BJ (cell line): ENCODE results near the gene SBK1. TPM values are rescaled to one million over a fixed set of nuclear protein-coding genes. Genes with fewer than 3 reads are reported as not detected.
"Not testable (repeated sequence)": the region's sequence is repeated elsewhere in the genome, so short reads cannot be mapped to it uniquely, and the experiment has no call there.

Source experiments
- CTCF ChIA-PET: fragments of 350-600 bp; formaldehyde crosslinking; extraction: SDS; loops from one replicate; lab custom pipeline; 2021; ENCODE audit warnings: antibody characterized with exemption, inconsistent platforms; lab: Yijun Ruan, JAX
- POLR2A ChIA-PET: fragments of 300-600 bp; sonication (Branson Sonifier 250); formaldehyde crosslinking; extraction: SDS; loops from one replicate; lab custom pipeline; 2021; ENCODE audit warnings: antibody characterized with exemption; lab: Charles Lee
- DNase-seq: peaks from one replicate; pipeline ENCODE4 v3.0.0-alpha.2; 2011; ENCODE audit warnings: low read depth
- H3K27me3 ChIP-seq: 2 replicates; pipeline ENCODE4 v1.6.0; 2011; ENCODE audit warnings: low read length; ENCODE audit not compliant: control insufficient read depth, insufficient read depth
- H3K36me3 ChIP-seq: 2 replicates; pipeline ENCODE4 v1.5.1; 2011; ENCODE audit warnings: low read length; ENCODE audit not compliant: control insufficient read depth, insufficient read depth
- H3K4me3 ChIP-seq: 2 replicates; pipeline ENCODE4 v1.5.1; 2011; ENCODE audit warnings: low read depth, mild to moderate bottlenecking, control low read depth, low read length
- CTCF ChIP-seq: IDR thresholded peaks from 2 replicates; pipeline ENCODE4 v1.5.1; 2011; ENCODE audit warnings: low read depth, mild to moderate bottlenecking, control low read depth, inconsistent platforms, low read length, moderate library complexity; ENCODE audit not compliant: insufficient read depth
- polyA plus RNA-seq: library from polyadenylated mRNA; depleted of rRNA; stranded (reverse); fragments of >200 nt; gene quantifications from 2 replicates; pipeline ENCODE4 v1.2.3, GENCODE V29; 2011

SBK1 gene
- polyA plus RNA-seq, 1 experiment = 0.01 TPM

DNA sequence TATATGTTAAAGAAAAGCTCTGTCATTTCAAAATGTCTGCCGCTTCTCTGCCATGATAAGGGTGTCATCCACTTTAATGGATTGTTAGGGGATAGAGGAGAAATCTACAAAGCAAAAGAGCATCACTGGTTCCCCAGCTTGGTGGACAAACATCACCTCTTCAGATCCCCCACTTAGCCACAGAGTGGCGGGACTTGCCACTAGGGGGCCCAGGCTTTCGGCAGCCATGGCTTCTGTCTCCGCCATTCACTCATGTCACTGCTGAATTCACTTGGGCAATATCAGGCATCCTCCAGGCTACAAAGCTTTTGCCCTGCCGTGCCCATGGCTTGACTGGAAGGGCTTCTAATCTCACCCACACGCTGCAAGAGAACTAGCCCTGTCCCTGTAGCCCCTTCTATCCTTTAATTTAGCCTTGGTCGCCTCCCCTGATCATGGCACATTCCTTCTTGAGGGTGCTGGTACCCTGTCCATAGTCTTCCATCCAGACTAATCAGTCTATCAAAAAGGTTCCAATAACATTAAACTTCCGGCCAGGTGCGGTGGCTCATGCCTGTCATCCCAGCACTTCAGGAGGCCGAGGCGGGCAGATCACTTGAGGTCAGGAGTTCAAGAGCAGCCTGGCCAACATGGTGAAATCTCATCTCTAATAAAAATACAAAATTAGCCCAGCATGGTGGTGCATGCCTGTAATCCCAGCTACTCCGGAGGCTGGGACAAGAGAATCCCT, 34.7 kb downstream of the SBK1 start:
- Histone ChIP-seq H3K27me3 (no peaks in the 10 kb centered on the region), H3K36me3 (no peaks in the 10 kb centered on the region), H3K4me3 (no peak overlapping the region)
- POLR2A ChIA-PET = no interaction called here
- no peak for DNase-seq
- peak; percentile 77 for TF ChIP-seq CTCF
- CTCF ChIA-PET = interaction anchor here (1.8 to 2.3 kb wide), 2 partner anchors 9 to 15 kb away, joined by 7 to 9 read pairs; no protein-coding TSS in a partner anchor

DNA sequence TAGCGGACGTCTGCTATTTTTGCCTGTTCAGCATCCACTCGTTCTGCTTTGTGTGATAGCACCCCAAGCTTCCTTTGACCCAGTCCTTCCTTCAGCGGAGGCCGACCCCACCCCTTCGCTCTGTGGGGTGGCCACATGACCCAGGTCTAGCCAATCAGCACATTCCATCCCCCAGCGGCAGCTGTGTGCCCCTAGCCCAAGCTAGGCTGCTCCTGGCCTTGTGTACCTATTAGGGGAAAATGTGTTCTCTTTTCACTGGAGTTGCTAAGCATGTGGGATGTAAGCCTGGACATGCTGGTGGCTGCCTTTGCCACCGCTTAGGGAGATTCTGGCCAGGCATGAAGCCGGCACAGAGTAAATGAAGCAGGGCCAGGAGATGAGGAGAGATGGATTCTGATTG, 37.9 kb downstream of the SBK1 start:
- DNase-seq, H3K36me3 ChIP-seq, CTCF ChIA-PET, H3K27me3 ChIP-seq, H3K4me3 ChIP-seq, POLR2A ChIA-PET: not testable (repeated sequence)

DNA sequence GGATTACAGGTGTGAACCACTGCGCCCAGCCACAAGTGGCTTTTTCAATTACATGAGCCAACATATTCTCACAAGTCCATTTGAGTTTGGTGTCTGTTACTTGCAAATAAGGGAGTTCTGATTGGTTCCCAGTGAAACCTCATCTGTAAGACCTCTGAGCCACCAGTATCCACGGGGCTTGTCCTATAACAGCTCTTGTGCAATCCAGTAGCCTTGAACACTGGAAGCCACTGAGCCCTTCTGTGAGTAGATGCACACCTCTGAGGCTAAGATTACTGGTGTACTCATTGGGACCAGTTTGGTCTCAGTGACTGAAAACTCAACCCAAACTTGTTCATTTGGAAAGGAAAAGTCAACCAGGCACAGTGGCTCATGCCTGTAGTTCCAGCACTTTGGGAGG, 38.7 kb downstream of the SBK1 start:
- CTCF ChIA-PET, H3K36me3 ChIP-seq, POLR2A ChIA-PET, DNase-seq, H3K27me3 ChIP-seq, H3K4me3 ChIP-seq: not testable (repeated sequence)

DNA sequence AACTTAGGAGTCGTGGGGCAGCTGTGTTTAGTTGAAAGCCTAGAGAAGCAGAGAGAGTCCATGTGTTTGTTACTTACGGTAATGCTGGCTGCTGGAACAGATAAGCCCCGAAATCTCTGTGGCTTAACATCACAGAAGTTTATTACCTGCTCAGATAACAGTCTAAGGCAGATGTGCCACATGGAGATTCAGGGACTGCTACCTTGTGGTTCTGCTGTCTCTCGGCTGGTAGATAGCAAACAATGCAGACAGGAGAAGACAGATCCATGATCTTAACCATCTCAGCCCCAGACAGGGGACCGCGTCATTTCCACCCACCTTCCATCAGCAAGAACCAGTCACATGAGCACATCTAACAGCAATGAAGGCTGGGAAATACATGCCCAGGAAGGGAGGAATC, 40.3 kb downstream of the SBK1 start:
- H3K27me3 ChIP-seq, H3K36me3 ChIP-seq, POLR2A ChIA-PET, DNase-seq, H3K4me3 ChIP-seq, CTCF ChIA-PET: not testable (repeated sequence)

DNA sequence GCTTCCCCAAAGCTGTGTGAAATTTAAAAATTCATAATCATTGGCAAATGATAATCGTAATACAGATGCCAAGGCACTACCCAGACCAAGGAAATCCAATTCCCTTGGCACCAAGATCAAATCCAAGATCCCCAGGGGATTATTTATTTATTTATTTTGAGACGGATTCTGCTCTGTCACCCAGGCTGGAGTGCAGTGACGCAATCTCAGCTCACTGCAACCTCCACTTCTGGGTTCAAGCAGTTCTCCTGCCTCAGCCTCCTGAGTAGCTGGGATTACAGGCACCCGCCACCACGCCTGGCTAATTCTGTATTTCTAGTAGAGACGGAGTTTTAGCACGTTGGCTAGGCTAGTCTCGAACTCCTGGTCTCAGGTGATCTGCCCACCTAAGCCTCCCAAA, 43.4 kb downstream of the SBK1 start:
- H3K27me3 ChIP-seq, CTCF ChIA-PET, H3K36me3 ChIP-seq, POLR2A ChIA-PET, H3K4me3 ChIP-seq, DNase-seq: not testable (repeated sequence)

- H3K27me3 ChIP-seq, DNase-seq, H3K36me3 ChIP-seq, CTCF ChIA-PET, POLR2A ChIA-PET, H3K4me3 ChIP-seq: not testable (repeated sequence)
Measured at GRCh38 chr16:28336940-28337710, 44.8 kb downstream of the SBK1 start.

DNA sequence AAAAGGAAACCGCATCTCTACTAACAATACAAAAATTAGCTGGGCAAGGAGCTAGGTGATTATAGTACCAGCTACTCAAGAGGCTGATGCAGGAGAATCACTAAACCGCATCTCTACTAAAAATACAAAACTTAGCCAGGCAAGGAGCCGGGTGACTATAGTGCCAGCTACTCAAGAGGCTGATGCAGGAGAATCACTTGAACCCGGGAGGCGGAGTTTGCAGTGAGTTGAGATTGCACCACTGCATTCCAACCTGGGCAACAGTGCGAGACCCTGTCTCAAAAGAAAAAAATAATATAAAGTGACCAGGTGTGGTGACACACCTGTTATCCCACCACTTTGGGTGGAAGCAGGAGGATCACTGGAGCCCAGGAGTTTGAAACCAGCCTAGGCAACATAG, 45.9 kb downstream of the SBK1 start:
- H3K4me3 ChIP-seq, CTCF ChIA-PET, H3K27me3 ChIP-seq, POLR2A ChIA-PET, H3K36me3 ChIP-seq, DNase-seq: not testable (repeated sequence)

GRCh38 chr16:28362600-28362999, 70.3 kb downstream of the SBK1 start:
- H3K4me3 ChIP-seq, POLR2A ChIA-PET, H3K36me3 ChIP-seq, DNase-seq, CTCF ChIA-PET, H3K27me3 ChIP-seq: not testable (repeated sequence)

GRCh38 chr16:28363408-28363807, 71.1 kb downstream of the SBK1 start, which contains the start of gene NPIPB6:
TSS of gene NPIPB6 (minus strand) at chr16:28363508. CDS start at chr16:28362822, 686 bp downstream.
- H3K27me3 ChIP-seq, DNase-seq, H3K4me3 ChIP-seq, H3K36me3 ChIP-seq, CTCF ChIA-PET, POLR2A ChIA-PET: not testable (repeated sequence)

- DNase-seq, H3K4me3 ChIP-seq, POLR2A ChIA-PET, H3K36me3 ChIP-seq, CTCF ChIA-PET, H3K27me3 ChIP-seq: not testable (repeated sequence)
Measured at GRCh38 chr16:28364268-28365173, 72.2 kb downstream of the SBK1 start.

DNA sequence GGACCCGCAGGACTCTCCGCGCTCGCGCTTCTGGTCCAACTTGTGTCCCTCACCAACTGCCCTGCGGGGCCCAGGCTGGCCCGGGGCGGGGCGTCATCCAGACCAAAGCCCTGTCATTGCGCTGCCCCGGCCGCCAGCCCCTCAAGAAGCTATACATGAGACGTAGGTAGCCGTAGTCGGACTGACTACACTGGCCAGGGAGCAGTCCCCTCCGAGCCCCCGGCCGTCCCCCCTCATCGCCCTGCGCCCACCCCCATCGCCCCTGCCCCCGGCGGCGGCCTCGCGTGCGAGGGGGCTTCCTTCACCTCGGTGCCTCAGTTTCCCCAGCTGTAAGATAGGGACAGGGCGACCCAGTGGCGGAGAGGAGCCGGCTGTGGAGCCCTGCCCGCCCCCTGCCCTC, 75.6 kb downstream of the SBK1 start:
- H3K27me3 ChIP-seq, H3K4me3 ChIP-seq, DNase-seq, CTCF ChIA-PET, H3K36me3 ChIP-seq, POLR2A ChIA-PET: not testable (repeated sequence)
